HEK293T (cell line): ENCODE measurements around the gene PTRH1.

ENCODE experiments used
- BHLHE40 ChIP-seq: fragments of 450-650 bp; IDR thresholded peaks from 2 replicates; pipeline ENCODE4 v1.6.1; 2016; ENCODE audit warnings: mild to moderate bottlenecking, moderate library complexity, borderline replicate concordance
- FOXK2 ChIP-seq: fragments of 450-650 bp; IDR thresholded peaks from 2 replicates; pipeline ENCODE4 v1.6.1; 2016; ENCODE audit warnings: mild to moderate bottlenecking
- FOXM1 ChIP-seq: fragments of 450-650 bp; IDR thresholded peaks from 2 replicates; pipeline ENCODE4 v1.6.1; 2017; ENCODE audit warnings: mild to moderate bottlenecking, borderline replicate concordance
- LEF1 ChIP-seq: fragments of 450-650 bp; IDR thresholded peaks from 2 replicates; pipeline ENCODE4 v1.6.1; 2017; ENCODE audit warnings: mild to moderate bottlenecking, borderline replicate concordance
- SP1 ChIP-seq: fragments of 450-650 bp; IDR thresholded peaks from 2 replicates; pipeline ENCODE4 v1.6.1; 2017
- SUZ12 ChIP-seq: fragments of 450-650 bp; IDR thresholded peaks from 2 replicates; pipeline ENCODE4 v1.6.1; 2016; ENCODE audit warnings: mild to moderate bottlenecking

- TF ChIP-seq SUZ12, result no peak
- no peak for TF ChIP-seq SP1
- TF ChIP-seq FOXM1, result no peak
- TF ChIP-seq LEF1, result no peak
- no peak for TF ChIP-seq FOXK2
- no peak for TF ChIP-seq BHLHE40
These were observed 6.7 kb upstream of the PTRH1 start for GRCh38 chr9:127722055-127722745.
